ENCODE data around the gene GNLY. TPM values are rescaled to one million over a fixed set of nuclear protein-coding genes. Genes with fewer than 3 reads are reported as not detected.

Gene GNLY
- total and polyA plus RNA-seq, 9 donors = 0.31 to 3.0 (median 0.68) TPM

DNA sequence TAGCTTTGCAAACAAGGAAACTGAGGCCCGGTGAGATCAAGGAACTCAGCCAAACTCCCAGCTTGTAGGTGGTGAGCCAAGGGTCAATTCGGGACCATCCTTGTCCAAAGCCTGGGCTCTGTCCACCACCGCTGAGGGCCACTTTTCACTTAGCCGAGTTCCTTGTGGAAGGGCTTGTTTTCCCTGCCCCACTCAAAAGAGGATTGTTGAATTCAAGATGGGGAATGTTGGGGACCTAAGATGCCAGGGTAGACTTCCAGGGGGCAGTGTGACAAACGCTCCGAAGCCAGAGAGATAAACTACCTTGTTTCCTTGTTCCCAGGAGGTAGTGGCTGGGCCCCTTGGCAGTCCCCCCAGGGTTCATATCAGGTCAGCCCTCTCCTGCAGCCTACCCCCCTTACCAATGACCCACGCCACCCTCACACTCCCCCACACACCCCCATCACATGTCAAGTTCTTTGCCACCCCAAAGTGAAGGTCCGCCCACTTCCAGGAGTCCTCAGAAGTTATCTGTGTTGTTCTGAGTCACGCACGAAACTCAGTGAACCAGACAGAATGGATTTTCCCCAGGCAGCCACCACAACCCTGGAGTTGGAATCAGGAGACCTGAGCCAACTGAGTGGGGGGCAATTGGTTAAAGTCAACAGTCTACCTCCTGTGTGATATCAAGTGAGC lies 49.3 kb downstream of the GNLY start:
- WGBS (ENCODE audit: insufficient coverage) = 60% methylated on average over 8 of the region's 10 CpGs
- Histone ChIP-seq H3K4me3 (ENCODE audit: low read length) (no peak overlapping the region), H3K4me1 (ENCODE audit: control insufficient read depth, insufficient read depth, low read length) (peaks cover 78% of the 10 kb centered on the region), H3K36me3 (ENCODE audit: control insufficient read depth, insufficient read depth, low read length) (no peaks in the 10 kb centered on the region), H3K27ac (ENCODE audit: low read length) (peak overlapping the region; percentile 86), H3K9me3 (replicated peaks; ENCODE audit: control insufficient read depth, low read depth, low read length) (no peaks in the 10 kb centered on the region), H3K27me3 (ENCODE audit: control insufficient read depth, insufficient read depth, low read length) (peaks cover 16% of the 10 kb centered on the region)
- DNase-seq = no peak

DNA sequence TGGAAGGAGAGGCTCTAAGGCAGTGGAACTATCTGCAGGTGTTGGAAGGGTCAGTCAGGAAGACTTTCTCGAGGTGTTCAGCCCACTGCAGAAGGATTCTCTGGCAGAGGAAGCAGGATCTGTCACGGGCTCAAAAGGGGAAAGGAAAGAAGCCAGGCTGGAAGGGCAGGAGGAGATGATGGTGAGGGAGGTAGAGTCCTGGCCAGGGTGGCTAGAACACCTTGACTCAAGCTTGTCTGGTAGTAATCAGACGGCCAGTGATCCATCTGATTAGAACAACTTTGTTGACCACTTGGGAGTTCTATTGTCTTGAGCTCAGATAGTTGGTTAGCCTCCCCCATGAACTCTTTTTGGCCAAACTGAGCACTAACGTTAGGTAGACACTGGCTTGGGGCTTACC lies 49.9 kb downstream of the GNLY start:
- H3K9me3 ChIP-seq (replicated peaks; ENCODE audit: control insufficient read depth, low read depth, low read length) = no peaks in the 10 kb centered on the region
- no peak overlapping the region for H3K27ac ChIP-seq (ENCODE audit: low read length)
- WGBS (ENCODE audit: insufficient coverage) = 23% methylated on average over 4 of the region's 4 CpGs
- H3K4me1 ChIP-seq (ENCODE audit: control insufficient read depth, insufficient read depth, low read length) = peaks cover 80% of the 10 kb centered on the region
- H3K4me3 ChIP-seq (ENCODE audit: low read length) = no peak overlapping the region
- no peak for DNase-seq
- no peaks in the 10 kb centered on the region for H3K36me3 ChIP-seq (ENCODE audit: control insufficient read depth, insufficient read depth, low read length)
- peaks cover 19% of the 10 kb centered on the region for H3K27me3 ChIP-seq (ENCODE audit: control insufficient read depth, insufficient read depth, low read length)

DNA sequence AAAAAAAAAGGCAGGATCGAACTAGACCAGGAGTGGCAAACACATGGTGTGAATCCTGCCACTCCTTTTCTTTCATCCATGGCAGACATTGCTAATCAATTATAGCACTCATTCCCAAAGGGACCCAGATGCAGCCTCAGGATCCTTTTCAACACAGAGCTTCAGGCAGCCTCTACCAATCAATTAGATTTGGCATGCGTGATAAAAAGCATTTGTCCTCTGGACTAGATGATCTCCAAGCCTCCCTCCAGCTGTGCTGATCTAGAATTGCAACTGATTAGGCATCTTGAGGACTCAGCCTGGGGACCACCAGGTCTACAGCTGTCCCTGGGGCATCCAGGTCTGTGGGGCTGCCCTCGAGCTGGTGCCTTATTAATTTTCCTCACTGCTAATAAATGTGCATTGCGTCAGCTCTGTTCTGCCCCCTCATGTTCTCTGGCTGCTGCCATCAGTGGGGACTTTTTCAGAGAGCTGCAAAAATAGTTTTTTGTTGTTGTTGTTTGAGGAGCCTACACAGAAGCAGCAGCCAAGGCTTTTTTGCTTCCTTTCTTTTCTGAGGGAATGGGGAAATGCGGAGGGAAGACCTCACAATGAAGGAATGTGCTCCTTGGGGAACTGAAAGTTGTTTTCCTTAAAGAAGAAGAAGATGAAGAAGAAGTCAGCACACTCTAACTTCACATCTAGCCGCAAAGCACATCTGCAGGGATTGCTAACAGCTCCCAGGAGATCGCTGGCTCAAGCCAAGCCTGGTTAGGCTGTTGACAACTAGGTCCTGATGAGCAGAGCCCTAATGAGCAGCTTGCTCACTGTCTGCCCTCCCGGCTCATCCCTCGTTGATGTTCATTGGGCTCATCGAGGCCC lies 50.8 kb downstream of the GNLY start:
- H3K4me3 ChIP-seq (ENCODE audit: low read length) = no peak overlapping the region
- peak; percentile 93 for DNase-seq
- H3K27me3 ChIP-seq (ENCODE audit: control insufficient read depth, insufficient read depth, low read length) = peaks cover 22% of the 10 kb centered on the region
- H3K27ac ChIP-seq (ENCODE audit: low read length) = peak overlapping the region; percentile 56
- 11% methylated on average over 4 of the region's 10 CpGs for WGBS (ENCODE audit: insufficient coverage)
- no peaks in the 10 kb centered on the region for H3K9me3 ChIP-seq (replicated peaks; ENCODE audit: control insufficient read depth, low read depth, low read length)
- H3K4me1 ChIP-seq (ENCODE audit: control insufficient read depth, insufficient read depth, low read length) = peaks cover 83% of the 10 kb centered on the region
- no peaks in the 10 kb centered on the region for H3K36me3 ChIP-seq (ENCODE audit: control insufficient read depth, insufficient read depth, low read length)

DNA sequence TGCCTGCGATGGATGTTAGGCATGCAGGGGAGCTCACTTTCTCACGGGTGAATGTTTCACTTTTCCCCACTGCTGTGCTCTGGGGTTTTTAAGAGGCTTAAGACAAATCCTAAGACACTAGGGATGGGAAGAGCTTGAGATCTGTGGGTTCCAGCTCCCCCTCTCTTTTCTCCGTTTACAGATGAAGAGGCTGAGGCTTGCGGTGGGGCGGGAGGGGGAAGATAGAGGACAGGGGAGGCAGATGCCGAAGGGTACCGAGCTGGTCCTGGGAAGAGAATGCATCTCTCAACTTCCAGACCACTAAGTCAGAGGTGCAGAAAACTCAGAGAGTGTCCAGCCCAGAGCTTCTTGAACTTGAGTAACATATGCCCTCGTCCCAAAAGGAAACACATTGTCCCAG lies 51.5 kb downstream of the GNLY start:
- 20% methylated on average over 2 of the region's 8 CpGs for WGBS (ENCODE audit: insufficient coverage)
- Histone ChIP-seq H3K27me3 (ENCODE audit: control insufficient read depth, insufficient read depth, low read length) (peaks cover 23% of the 10 kb centered on the region), H3K4me1 (ENCODE audit: control insufficient read depth, insufficient read depth, low read length) (peaks cover 84% of the 10 kb centered on the region), H3K27ac (ENCODE audit: low read length) (peak overlapping the region; percentile 56), H3K4me3 (ENCODE audit: low read length) (no peak overlapping the region), H3K9me3 (replicated peaks; ENCODE audit: control insufficient read depth, low read depth, low read length) (no peaks in the 10 kb centered on the region), H3K36me3 (ENCODE audit: control insufficient read depth, insufficient read depth, low read length) (no peaks in the 10 kb centered on the region)
- no peak for DNase-seq

DNA sequence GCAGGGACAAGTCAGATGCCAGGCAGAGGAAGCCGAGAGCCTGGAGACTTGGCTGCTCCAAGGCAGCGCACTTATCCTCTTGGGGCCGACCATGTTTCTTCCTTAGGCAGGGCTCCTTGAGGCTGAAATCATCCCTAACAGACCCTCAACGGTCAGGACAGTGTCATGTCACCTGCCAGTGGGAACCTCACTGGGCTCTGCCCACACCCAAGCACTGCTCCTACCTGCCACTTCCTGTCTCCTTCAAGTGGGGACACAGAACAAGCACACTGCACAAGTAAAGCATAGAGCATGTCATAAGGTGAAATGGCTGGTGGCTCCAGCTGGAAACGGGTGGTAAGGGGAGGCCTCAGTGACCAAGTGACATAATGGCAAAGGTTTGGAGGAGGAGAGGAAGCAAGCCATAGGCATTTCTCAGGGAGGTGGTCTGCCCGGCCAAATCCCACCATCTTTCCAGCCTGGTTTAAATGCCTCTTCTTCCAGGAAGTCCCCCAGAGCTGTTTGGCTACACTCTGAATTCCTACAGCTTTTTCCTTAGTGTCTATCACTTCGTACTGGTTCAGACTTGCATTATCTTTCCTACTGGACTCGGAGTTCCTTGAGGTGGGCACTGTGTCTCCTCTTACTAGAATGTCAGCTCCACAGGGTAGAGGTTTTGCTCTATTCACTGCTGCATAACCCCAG lies 52.3 kb downstream of the GNLY start:
- 86% methylated on average over 8 of the region's 8 CpGs for WGBS (ENCODE audit: insufficient coverage)
- Histone ChIP-seq H3K27ac (ENCODE audit: low read length) (no peak overlapping the region), H3K9me3 (replicated peaks; ENCODE audit: control insufficient read depth, low read depth, low read length) (no peaks in the 10 kb centered on the region), H3K4me1 (ENCODE audit: control insufficient read depth, insufficient read depth, low read length) (peaks cover 84% of the 10 kb centered on the region), H3K4me3 (ENCODE audit: low read length) (no peak overlapping the region), H3K36me3 (ENCODE audit: control insufficient read depth, insufficient read depth, low read length) (no peaks in the 10 kb centered on the region), H3K27me3 (ENCODE audit: control insufficient read depth, insufficient read depth, low read length) (peaks cover 30% of the 10 kb centered on the region)
- no peak for DNase-seq

DNA sequence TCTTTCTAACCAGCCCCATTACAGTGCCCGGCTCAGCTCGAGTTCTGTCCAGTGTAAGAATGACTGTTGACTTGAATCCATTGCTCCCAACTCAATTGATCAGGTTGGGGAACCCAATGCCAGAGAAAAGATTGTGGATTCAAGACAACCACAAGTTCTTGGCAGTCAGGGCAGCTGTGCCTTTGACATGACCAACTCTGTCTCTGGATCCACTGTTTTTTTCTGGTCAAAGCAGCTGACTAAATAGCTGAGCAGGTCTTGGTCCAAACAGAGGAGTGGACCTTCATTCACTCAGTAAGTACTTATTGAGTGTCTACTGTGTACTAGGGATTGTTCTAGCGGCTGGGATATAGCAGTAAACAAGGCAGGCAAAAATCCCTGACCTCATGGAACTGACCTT lies 53.3 kb downstream of the GNLY start:
- H3K4me1 ChIP-seq (ENCODE audit: control insufficient read depth, insufficient read depth, low read length) = peaks cover 78% of the 10 kb centered on the region
- no peak overlapping the region for H3K27ac ChIP-seq (ENCODE audit: low read length)
- H3K4me3 ChIP-seq (ENCODE audit: low read length) = no peak overlapping the region

DNA sequence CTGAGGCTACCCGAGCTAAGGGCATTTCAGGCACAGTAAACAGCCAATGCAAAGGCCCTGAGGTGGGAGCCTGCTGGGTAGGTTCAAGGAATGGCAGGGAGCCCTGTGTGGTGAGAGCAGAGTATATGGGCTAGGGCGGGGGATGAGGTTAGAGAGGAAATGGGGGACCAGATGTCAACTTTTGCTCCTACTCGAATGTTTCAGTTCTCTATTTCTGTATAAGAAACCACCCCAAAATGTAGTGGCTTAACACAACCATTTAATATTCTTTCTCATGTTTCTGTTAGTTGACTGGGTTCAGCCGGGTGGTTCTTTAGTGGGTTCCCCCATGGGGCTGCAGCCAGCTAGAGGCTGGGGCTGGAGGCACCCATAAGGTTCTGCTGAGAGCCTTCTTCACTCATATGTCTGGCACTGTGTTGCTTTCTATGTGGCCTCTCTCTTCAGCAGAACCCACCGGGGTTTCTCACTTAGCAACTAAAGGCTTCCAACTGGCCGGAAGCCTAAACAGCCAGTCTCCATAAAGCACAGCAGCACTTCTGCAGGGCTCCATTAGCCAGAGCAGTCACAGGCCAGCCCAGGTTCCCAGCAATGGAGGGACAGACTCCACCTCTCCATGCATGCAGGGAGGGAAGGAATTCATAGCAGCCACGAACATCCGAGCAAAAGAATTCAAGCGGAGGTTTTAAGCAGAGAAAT lies 54.0 kb downstream of the GNLY start:
- Histone ChIP-seq H3K4me3 (ENCODE audit: low read length) (no peak overlapping the region), H3K27ac (ENCODE audit: low read length) (peak overlapping the region; percentile 67), H3K27me3 (ENCODE audit: control insufficient read depth, insufficient read depth, low read length) (peaks cover 46% of the 10 kb centered on the region), H3K9me3 (replicated peaks; ENCODE audit: control insufficient read depth, low read depth, low read length) (no peaks in the 10 kb centered on the region), H3K36me3 (ENCODE audit: control insufficient read depth, insufficient read depth, low read length) (no peaks in the 10 kb centered on the region), H3K4me1 (ENCODE audit: control insufficient read depth, insufficient read depth, low read length) (peaks cover 77% of the 10 kb centered on the region)
- DNase-seq = no peak
- 39% methylated on average over 6 of the region's 9 CpGs for WGBS (ENCODE audit: insufficient coverage)

More for the DNA sequence above, 53.3 kb downstream of the GNLY start:
- Histone ChIP-seq H3K36me3 (ENCODE audit: control insufficient read depth, insufficient read depth, low read length) (no peaks in the 10 kb centered on the region), H3K27me3 (ENCODE audit: control insufficient read depth, insufficient read depth, low read length) (peaks cover 39% of the 10 kb centered on the region), H3K9me3 (replicated peaks; ENCODE audit: control insufficient read depth, low read depth, low read length) (no peaks in the 10 kb centered on the region)
- WGBS (ENCODE audit: insufficient coverage) = 96% methylated on average over 3 of the region's 3 CpGs
- DNase-seq = no peak

Other genes with a start within 250 kb of the GNLY start
- 71.5 TPM for gene MAT2A, start 155.2 kb upstream of the GNLY start, total RNA-seq
- 100 to 1,000 TPM; 151 to 240 (median 191) TPM for gene MAT2A, start 155.2 kb upstream of the GNLY start, polyA plus RNA-seq (ENCODE audit: insufficient read depth in 1 of 8, insufficient read length in 8 of 8, low replicate concordance in 1 of 8)
- 26.2 TPM for gene GGCX, start 132.9 kb upstream of the GNLY start, total RNA-seq
- gene GGCX, start 132.9 kb upstream of the GNLY start, polyA plus RNA-seq (ENCODE audit: insufficient read depth in 1 of 8, insufficient read length in 8 of 8, low replicate concordance in 1 of 8) = 10 to 100 TPM; 16.5 to 26.1 (median 20.8) TPM
- 9.8 TPM for gene VAMP8, start 116.8 kb upstream of the GNLY start, total RNA-seq
- 10 to 100 TPM; 10.7 to 17.8 (median 12.4) TPM for gene VAMP8, start 116.8 kb upstream of the GNLY start, polyA plus RNA-seq (ENCODE audit: insufficient read depth in 1 of 8, insufficient read length in 8 of 8, low replicate concordance in 1 of 8)
- 18.0 TPM for gene VAMP5, start 109.9 kb upstream of the GNLY start, total RNA-seq
- gene VAMP5, start 109.9 kb upstream of the GNLY start, polyA plus RNA-seq (ENCODE audit: insufficient read depth in 1 of 8, insufficient read length in 8 of 8, low replicate concordance in 1 of 8) = 10 to 100 TPM; 33.7 to 56.2 (median 41.6) TPM
- gene RNF181, start 98.6 kb upstream of the GNLY start, total RNA-seq = 109 TPM
- 10 to 100 TPM; 53.9 to 75.0 (median 59.0) TPM for gene RNF181, start 98.6 kb upstream of the GNLY start, polyA plus RNA-seq (ENCODE audit: insufficient read depth in 1 of 8, insufficient read length in 8 of 8, low replicate concordance in 1 of 8)
- gene TMEM150A, start 91.7 kb upstream of the GNLY start, total RNA-seq = 7.9 TPM
- 10 to 100 TPM in 3 of 8 donors, 1 to 10 TPM in 5; 7.7 to 11.7 (median 9.5) TPM for gene TMEM150A, start 91.7 kb upstream of the GNLY start, polyA plus RNA-seq (ENCODE audit: insufficient read depth in 1 of 8, insufficient read length in 8 of 8, low replicate concordance in 1 of 8)
- gene C2orf68, start 82.3 kb upstream of the GNLY start, total RNA-seq = 29.2 TPM
- gene C2orf68, start 82.3 kb upstream of the GNLY start, polyA plus RNA-seq (ENCODE audit: insufficient read depth in 1 of 8, insufficient read length in 8 of 8, low replicate concordance in 1 of 8) = 10 to 100 TPM; 34.1 to 55.4 (median 44.9) TPM
- gene USP39, start 78.2 kb upstream of the GNLY start, total RNA-seq = 31.5 TPM
- gene USP39, start 78.2 kb upstream of the GNLY start, polyA plus RNA-seq (ENCODE audit: insufficient read depth in 1 of 8, insufficient read length in 8 of 8, low replicate concordance in 1 of 8) = 10 to 100 TPM; 34.0 to 46.7 (median 39.8) TPM
- not detected for gene SFTPB, start 26.2 kb upstream of the GNLY start, total RNA-seq
- 10 to 100 TPM in 1 of 8 donors, under 1 TPM in 2, not detected in 5; 0.07 to 16.1 (median 0.11) TPM for gene SFTPB, start 26.2 kb upstream of the GNLY start, polyA plus RNA-seq (ENCODE audit: insufficient read depth in 1 of 8, insufficient read length in 8 of 8, low replicate concordance in 1 of 8)
- 15.7 TPM for gene ATOH8, start 59.6 kb downstream of the GNLY start, total RNA-seq
- 10 to 100 TPM; 10.4 to 24.1 (median 19.7) TPM for gene ATOH8, start 59.6 kb downstream of the GNLY start, polyA plus RNA-seq (ENCODE audit: insufficient read depth in 1 of 8, insufficient read length in 8 of 8, low replicate concordance in 1 of 8)
- gene ST3GAL5, start 194.6 kb downstream of the GNLY start, total RNA-seq = 37.5 TPM
- gene ST3GAL5, start 194.6 kb downstream of the GNLY start, polyA plus RNA-seq (ENCODE audit: insufficient read depth in 1 of 8, insufficient read length in 8 of 8, low replicate concordance in 1 of 8) = 10 to 100 TPM; 25.9 to 37.3 (median 32.4) TPM